Bronchial epithelial cell (primary cell): ENCODE results near the gene CTXN2. TPM values are rescaled to one million over a fixed set of nuclear protein-coding genes. Genes with fewer than 3 reads are reported as not detected.
A peak's percentile ranks its signal among the peaks of the same experiment; 100 is the strongest.

ENCODE experiments used
- DNase-seq: peaks from one replicate; pipeline ENCODE4 v3.0.0-alpha.2; 2010; ENCODE audit warnings: low read depth
- FAIRE-seq: peaks from 2 replicates; lab custom pipeline; 2011; peaks lifted over from hg19 to GRCh38; lab: Jason Lieb, UNC
- H3K27me3 ChIP-seq: 2 replicates; pipeline ENCODE4 v1.5.1; 2011; ENCODE audit warnings: low read length; ENCODE audit not compliant: control insufficient read depth, insufficient read depth
- H3K36me3 ChIP-seq: 2 replicates; pipeline ENCODE4 v1.5.1; 2011; ENCODE audit warnings: low read length; ENCODE audit not compliant: control insufficient read depth, insufficient read depth
- H3K4me3 ChIP-seq: 2 replicates; pipeline ENCODE4 v1.5.1; 2011; ENCODE audit warnings: mild to moderate bottlenecking, low read depth, low read length, control low read depth
- CTCF ChIP-seq: IDR thresholded peaks from 2 replicates; pipeline ENCODE4 v1.5.1; 2011; ENCODE audit warnings: mild to moderate bottlenecking, moderate library complexity, low read length, control low read depth, inconsistent platforms; ENCODE audit not compliant: insufficient read depth, severe bottlenecking
- total RNA-seq: library from RNA; depleted of rRNA; stranded (reverse); fragments of >200 nt; gene quantifications from 2 replicates; pipeline ENCODE4 v1.2.1, GENCODE V29; 2014

Gene CTXN2
- total RNA-seq = not detected in 2 replicates

GRCh38 chr15:48191574-48192225 is at the start of gene CTXN2:
CTXN2 (plus strand) TSS chr15:48191665; CDS start chr15:48201301, 9,636 bp downstream.
- DNase-seq (peak; percentile 8), FAIRE-seq (no peak)
- Histone ChIP-seq H3K4me3 (no peak within 1 kb of the TSS), H3K36me3 (no peaks in the 10 kb centered on the region), H3K27me3 (peaks cover 6% of the 10 kb centered on the region)
- TF ChIP-seq CTCF = no peak

GRCh38 chr15:48143856-48144255 is 47.6 kb upstream of the CTXN2 start:
- Histone ChIP-seq H3K27me3 (no peaks in the 10 kb centered on the region), H3K36me3 (no peaks in the 10 kb centered on the region), H3K4me3 (no peak overlapping the region)
- peak; percentile 86 for DNase-seq
- no peak for FAIRE-seq
- TF ChIP-seq CTCF = no peak

GRCh38 chr15:48144889-48145288 is 46.6 kb upstream of the CTXN2 start:
- FAIRE-seq (no peak), DNase-seq (no peak)
- H3K27me3 ChIP-seq = no peaks in the 10 kb centered on the region
- TF ChIP-seq CTCF = no peak
- H3K36me3 ChIP-seq = no peaks in the 10 kb centered on the region
- H3K4me3 ChIP-seq = no peak overlapping the region

- H3K27me3 ChIP-seq = no peaks in the 10 kb centered on the region
- TF ChIP-seq CTCF = no peak
- DNase-seq = no peak
- H3K4me3 ChIP-seq = no peak overlapping the region
- no peaks in the 10 kb centered on the region for H3K36me3 ChIP-seq
- no peak for FAIRE-seq
Measured at GRCh38 chr15:48145923-48146322, 45.5 kb upstream of the CTXN2 start.

- no peaks in the 10 kb centered on the region for H3K27me3 ChIP-seq
- no peak for TF ChIP-seq CTCF
- DNase-seq = peak; percentile 13
- H3K36me3 ChIP-seq = no peaks in the 10 kb centered on the region
- FAIRE-seq = no peak
- no peak overlapping the region for H3K4me3 ChIP-seq
Measured at GRCh38 chr15:48147358-48147757, 44.1 kb upstream of the CTXN2 start.

GRCh38 chr15:48149858-48150257 is 41.6 kb upstream of the CTXN2 start:
- FAIRE-seq (no peak), DNase-seq (peak; percentile 90)

More at GRCh38 chr15:48149858-48150257, 41.6 kb upstream of the CTXN2 start:
- Histone ChIP-seq H3K36me3 (no peaks in the 10 kb centered on the region), H3K4me3 (no peak overlapping the region), H3K27me3 (no peaks in the 10 kb centered on the region)
- no peak for TF ChIP-seq CTCF
